K562 (cell line): ENCODE data around the gene CDKN2C. TPM values are rescaled to one million over a fixed set of nuclear protein-coding genes. Genes with fewer than 3 reads are reported as not detected.

Experiments used
- CBX1 ChIP-seq: sonication (generic); IDR thresholded peaks from 2 replicates; pipeline ENCODE4 v1.6.1; 2016; ENCODE audit warnings: antibody characterized with exemption, low read depth, mild to moderate bottlenecking
- DACH1 ChIP-seq: fragments of 450-650 bp; IDR thresholded peaks from 2 replicates; pipeline ENCODE4 v1.6.1; 2018; ENCODE audit not compliant: partially characterized antibody
- ERF ChIP-seq: fragments of 450-650 bp; formaldehyde crosslinking; IDR thresholded peaks from 2 replicates; pipeline ENCODE4 v1.4.0; 2020; ENCODE audit warnings: mild to moderate bottlenecking, mixed read lengths
- ETS1 ChIP-seq: conservative IDR thresholded peaks from 2 replicates; pipeline ENCODE4 v1.6.1; 2011; ENCODE audit warnings: low read depth, mild to moderate bottlenecking, low read length; ENCODE audit not compliant: control insufficient read depth
- FOS ChIP-seq: IDR thresholded peaks from 3 replicates; pipeline ENCODE4 v1.6.1; 2011; ENCODE audit not compliant: insufficient read length; ENCODE audit errors: extremely low read depth
- HNRNPH1 ChIP-seq: fragments of 200-400 bp; formaldehyde crosslinking; optimal IDR thresholded peaks from 2 replicates; pipeline ENCODE3; 2017; ENCODE audit warnings: low read depth, mild to moderate bottlenecking, low read length, moderate library complexity
- KLF6 ChIP-seq: fragments of 250-450 bp; sonication (Bioruptor Pico); IDR thresholded peaks from 2 replicates; pipeline ENCODE4 v1.4.0; 2020; ENCODE audit warnings: mild to moderate bottlenecking, moderate library complexity, borderline replicate concordance
- MLX ChIP-seq, 2 experiments: fragments of 450-650 bp in 1 of 2; sonication (generic) in 1 of 2; formaldehyde crosslinking; conservative IDR thresholded peaks; 2 replicates each; pipeline versions ENCODE4 v1.4.0 to v1.8.1; 2020 to 2022; ENCODE audit warnings: mild to moderate bottlenecking in 1 of 2, missing genetic modification reagents in 1 of 2
- POLR3G ChIP-seq: IDR thresholded peaks from 2 replicates; pipeline ENCODE4 v1.6.1; 2011; ENCODE audit not compliant: insufficient read length, insufficient replicate concordance; ENCODE audit errors: extremely low read depth
- PRMT5 ChIP-seq: sonication (generic); formaldehyde crosslinking; IDR thresholded peaks from 2 replicates; pipeline ENCODE4 v1.5.0; 2020; ENCODE audit warnings: missing genetic modification reagents
- REST ChIP-seq, 2 experiments: fragments of 450-650 bp; formaldehyde crosslinking in 1 of 2; IDR thresholded peaks; 2 replicates each; pipeline versions ENCODE4 v1.4.0 to v1.6.1; 2014 to 2020; ENCODE audit warnings: mild to moderate bottlenecking in 2 of 2, borderline replicate concordance in 1 of 2, low read depth in 1 of 2
- RFX1 ChIP-seq: fragments of 450-650 bp; IDR thresholded peaks from 2 replicates; pipeline ENCODE4 v1.6.1; 2016; ENCODE audit warnings: mild to moderate bottlenecking, moderate library complexity
- SLC30A9 ChIP-seq: fragments of 250-450 bp; sonication (Bioruptor Pico); IDR thresholded peaks from 2 replicates; pipeline ENCODE4 v1.8.0; 2022; ENCODE audit warnings: mild to moderate bottlenecking, moderate library complexity
- ZNF12 ChIP-seq: sonication (generic); formaldehyde crosslinking; IDR thresholded peaks from 2 replicates; pipeline ENCODE4 v1.4.0; 2020; ENCODE audit warnings: mild to moderate bottlenecking, missing genetic modification reagents
- ZNF274 ChIP-seq: IDR thresholded peaks from 2 replicates; pipeline ENCODE4 v1.6.1; 2011; ENCODE audit warnings: low read depth, mild to moderate bottlenecking, low read length, moderate library complexity, borderline replicate concordance
- polyA plus RNA-seq, 8 experiments: library from polyadenylated mRNA; depleted of rRNA in 4 of 8; stranded (reverse) in 5 of 8; unstranded in 3 of 8; fragments of >200 nt; fragmentation: Nextera tagmentation in 2 of 8; fragmentation: Illumina TruSeq in 1 of 8; extraction: Ambion mirVana in 2 of 8; extraction: Trizol in 1 of 8; gene quantifications; 2 replicates each; pipeline versions ENCODE4 v1.2.1 to v1.2.3, GENCODE V29; 2011 to 2014; ENCODE audit warnings: inconsistent platforms in 1 of 8, missing spikeins in 1 of 8
- total RNA-seq, 7 experiments: library from RNA; depleted of rRNA in 6 of 7; stranded (reverse); fragments of >200 nt in 6 of 7; fragmentation: Illumina TruSeq in 2 of 7; extraction: Trizol in 2 of 7; gene quantifications; 2 replicates each; pipeline versions ENCODE4 v1.2.1 to v1.2.3, GENCODE V29; 2011 to 2021; ENCODE audit warnings: low replicate concordance in 1 of 7
- TF ChIP-seq, protein P1 (sequence below): fragments of 250-450 bp; sonication (Bioruptor Pico); IDR thresholded peaks from 2 replicates; pipeline ENCODE4 v1.8.0; 2022; ENCODE audit warnings: moderate library complexity, mild to moderate bottlenecking, inconsistent platforms

Gene CDKN2C
- total and polyA plus RNA-seq, 9 of the 15 experiments (the other 6 are each of a cell fraction or from before 2014, with no cell fraction given): 11.9 to 74.3 (median 45.9) TPM

- TF ChIP-seq DACH1: no peak
- 0 out of 2 replicates have a peak, but pooled peaks have one; percentile 4 for TF ChIP-seq ERF (CRISPR knock-in tag)
- no peak for TF ChIP-seq RFX1
- no peak for TF ChIP-seq HNRNPH1
- TF ChIP-seq POLR3G: no peak
- TF ChIP-seq FOS: no peak
- TF ChIP-seq ZNF274: no peak
- no peak; the same call in 1 of the 2 replicates for TF ChIP-seq REST (IDR thresholded peaks at IDR 0.05; ENCODE audit: borderline replicate concordance)
- TF ChIP-seq REST (CRISPR knock-in tag; IDR thresholded peaks at IDR 0.05; ENCODE audit: low read depth): no peak
- TF ChIP-seq ETS1: no peak
- no peak for TF ChIP-seq ZNF12 (CRISPR knock-in tag)
- TF ChIP-seq KLF6 (CRISPR knock-in tag): no peak
- no peak for TF ChIP-seq SLC30A9
- TF ChIP-seq, protein P1, sequence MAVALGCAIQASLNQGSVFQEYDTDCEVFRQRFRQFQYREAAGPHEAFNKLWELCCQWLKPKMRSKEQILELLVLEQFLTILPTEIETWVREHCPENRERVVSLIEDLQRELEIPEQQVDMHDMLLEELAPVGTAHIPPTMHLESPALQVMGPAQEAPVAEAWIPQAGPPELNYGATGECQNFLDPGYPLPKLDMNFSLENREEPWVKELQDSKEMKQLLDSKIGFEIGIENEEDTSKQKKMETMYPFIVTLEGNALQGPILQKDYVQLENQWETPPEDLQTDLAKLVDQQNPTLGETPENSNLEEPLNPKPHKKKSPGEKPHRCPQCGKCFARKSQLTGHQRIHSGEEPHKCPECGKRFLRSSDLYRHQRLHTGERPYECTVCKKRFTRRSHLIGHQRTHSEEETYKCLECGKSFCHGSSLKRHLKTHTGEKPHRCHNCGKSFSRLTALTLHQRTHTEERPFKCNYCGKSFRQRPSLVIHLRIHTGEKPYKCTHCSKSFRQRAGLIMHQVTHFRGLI (CRISPR knock-in tag): no peak
- no peak for TF ChIP-seq PRMT5
- TF ChIP-seq MLX (CRISPR knock-in tag; conservative IDR thresholded peaks at IDR 0.05): no peak
- no peak for TF ChIP-seq CBX1
Observed at GRCh38 chr1:50959303-50959912, 10.6 kb upstream of the CDKN2C start (continued).
